B cell (primary cell): ENCODE data around the gene IFT52.
"Not testable (repeated sequence)": the region's sequence is repeated elsewhere in the genome, so short reads cannot be mapped to it uniquely, and the experiment has no call there.

Experiments used
- EZH2 ChIP-seq: IDR thresholded peaks from 2 replicates; pipeline ENCODE4 v1.6.1; 2012; ENCODE audit warnings: borderline replicate concordance, low read depth, mild to moderate bottlenecking, moderate library complexity, low read length; ENCODE audit not compliant: insufficient read depth, poor library complexity, severe bottlenecking
- TF ChIP-seq, protein P1 (sequence below): fragments of 200-600 bp; IDR thresholded peaks from one replicate; pipeline ENCODE4 v1.8.0; 2022; ENCODE audit warnings: antibody characterized with exemption, mild to moderate bottlenecking

- TF ChIP-seq, protein P1, sequence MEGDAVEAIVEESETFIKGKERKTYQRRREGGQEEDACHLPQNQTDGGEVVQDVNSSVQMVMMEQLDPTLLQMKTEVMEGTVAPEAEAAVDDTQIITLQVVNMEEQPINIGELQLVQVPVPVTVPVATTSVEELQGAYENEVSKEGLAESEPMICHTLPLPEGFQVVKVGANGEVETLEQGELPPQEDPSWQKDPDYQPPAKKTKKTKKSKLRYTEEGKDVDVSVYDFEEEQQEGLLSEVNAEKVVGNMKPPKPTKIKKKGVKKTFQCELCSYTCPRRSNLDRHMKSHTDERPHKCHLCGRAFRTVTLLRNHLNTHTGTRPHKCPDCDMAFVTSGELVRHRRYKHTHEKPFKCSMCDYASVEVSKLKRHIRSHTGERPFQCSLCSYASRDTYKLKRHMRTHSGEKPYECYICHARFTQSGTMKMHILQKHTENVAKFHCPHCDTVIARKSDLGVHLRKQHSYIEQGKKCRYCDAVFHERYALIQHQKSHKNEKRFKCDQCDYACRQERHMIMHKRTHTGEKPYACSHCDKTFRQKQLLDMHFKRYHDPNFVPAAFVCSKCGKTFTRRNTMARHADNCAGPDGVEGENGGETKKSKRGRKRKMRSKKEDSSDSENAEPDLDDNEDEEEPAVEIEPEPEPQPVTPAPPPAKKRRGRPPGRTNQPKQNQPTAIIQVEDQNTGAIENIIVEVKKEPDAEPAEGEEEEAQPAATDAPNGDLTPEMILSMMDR: not testable (repeated sequence)
- not testable (repeated sequence) for TF ChIP-seq EZH2
These were observed 61.0 kb downstream of the IFT52 start for GRCh38 chr20:43651650-43652184.
